BJ (cell line): Measurements from ENCODE around the gene MLN. TPM values are rescaled to one million over a fixed set of nuclear protein-coding genes. Genes with fewer than 3 reads are reported as not detected.

ENCODE experiments used
- polyA plus RNA-seq: library from polyadenylated mRNA; depleted of rRNA; stranded (reverse); fragments of >200 nt; gene quantifications from 2 replicates; pipeline ENCODE4 v1.2.3, GENCODE V29; 2011; rRNA removed

Gene MLN
- polyA plus RNA-seq, 1 experiment, result not detected

Other genes starting within 250 kb of the MLN start
- 16.6 and 24.5 TPM in 2 replicates for gene BAK1, start 223.7 kb downstream of the MLN start, polyA plus RNA-seq
- 8.6 and 16.6 TPM in 2 replicates for gene ITPR3, start 182.7 kb downstream of the MLN start, polyA plus RNA-seq
- 51.7 and 66.5 TPM in 2 replicates for gene UQCC2, start 92.3 kb downstream of the MLN start, polyA plus RNA-seq
- gene IP6K3, start 57.1 kb downstream of the MLN start, polyA plus RNA-seq, result 0.58 and 0.75 TPM in 2 replicates
- gene LEMD2, start 14.9 kb downstream of the MLN start, polyA plus RNA-seq, result 59.8 and 62.2 TPM in 2 replicates